Upper lobe of left lung (tissue), 6 donors: ENCODE results near the gene GLS2. TPM values are rescaled to one million over a fixed set of nuclear protein-coding genes. Genes with fewer than 3 reads are reported as not detected.

Experiments used
- ATAC-seq, 2 donors: fragments of 200-7000 bp; cut with Tn5 transposase; one replicate each; pipeline ENCODE4 v1.9.1; 2022; ENCODE audit warnings: mild to moderate bottlenecking in 2 of 2, moderate library complexity in 2 of 2; ENCODE audit not compliant: low FRiP score in 2 of 2
- DNase-seq, 2 donors: peaks; one replicate each; pipeline ENCODE4 v3.0.0-alpha.2; 2019 to 2020
- H3K27ac ChIP-seq, 4 donors: fragments of 200-600 bp; sonication (generic); one replicate each; pipeline ENCODE4 v1.5.1; 2016 to 2019
- H3K27me3 ChIP-seq, 4 donors: fragments of 200-600 bp; sonication (generic); one replicate each; pipeline ENCODE4 v1.5.1; 2017 to 2019
- H3K36me3 ChIP-seq, 4 donors: fragments of 200-600 bp; sonication (generic); one replicate each; pipeline ENCODE4 v1.5.1; 2016 to 2019
- H3K4me1 ChIP-seq, 4 donors: fragments of 200-600 bp; sonication (generic); one replicate each; pipeline ENCODE4 v1.5.1; 2018 to 2019
- H3K4me3 ChIP-seq, 4 donors: fragments of 200-600 bp; sonication (generic); one replicate each; pipeline ENCODE4 v1.5.1; 2017 to 2019; ENCODE audit warnings: mild to moderate bottlenecking in 2 of 4, moderate library complexity in 1 of 4
- H3K9me3 ChIP-seq, 4 donors: fragments of 200-600 bp; sonication (generic); one replicate each; pipeline ENCODE4 v1.5.1; 2018 to 2019
- CTCF ChIP-seq, 6 experiments: fragments of 450-650 bp in 4 of 6; fragments of 200-600 bp in 2 of 6; sonication (generic) in 2 of 6; IDR thresholded peaks; one replicate each; pipeline ENCODE4 v1.5.1; 2016 to 2019; ENCODE audit warnings: antibody characterized with exemption in 6 of 6
- EP300 ChIP-seq, 4 donors: sonication (generic); formaldehyde crosslinking; IDR thresholded peaks; one replicate each; pipeline ENCODE4 v1.5.1; 2017; ENCODE audit warnings: antibody characterized with exemption in 4 of 4, control low read depth in 2 of 4
- POLR2A ChIP-seq, 4 donors: fragments of 450-650 bp; IDR thresholded peaks; one replicate each; pipeline ENCODE4 v1.5.1; 2016 to 2017; ENCODE audit warnings: antibody characterized with exemption in 4 of 4, mild to moderate bottlenecking in 2 of 4
- POLR2AphosphoS5 ChIP-seq, 2 donors: sonication (generic); formaldehyde crosslinking; IDR thresholded peaks; one replicate each; pipeline ENCODE4 v1.5.1; 2017; ENCODE audit warnings: antibody characterized with exemption in 2 of 2
- WGBS, 2 donors: methylation state at CpG; one replicate each; pipeline ENCODE4 v1.1.5; 2017 to 2018; 5-methylcytosine and 5-hydroxymethylcytosine counted together
- total RNA-seq, 6 donors: library from RNA; depleted of rRNA in 4 of 6; stranded (reverse); fragments of >200 nt in 4 of 6; gene quantifications; one replicate each; pipeline versions ENCODE4 v1.1.0 to v1.2.1, GENCODE V29; 2016 to 2021
- donor health status: DM: no; HTN: no; CAD: no; lungs with moderate emphysema.
- donor health status: DM: no; HTN: yes; CAD: no; lungs with severe emphysema.

The GLS2 gene
- total RNA-seq, 6 donors from 2014 or later, result 2.0 to 11.6 (median 5.0) TPM

- no peak overlapping the region for H3K27ac ChIP-seq
- DNase-seq, result no peak
- no peak for ATAC-seq
- H3K4me3 ChIP-seq, result no peak overlapping the region
- H3K4me1 ChIP-seq, result no peaks in the 10 kb centered on the region
- no peak for TF ChIP-seq POLR2A (IDR thresholded peaks at IDR 0.05)
- no peak for TF ChIP-seq POLR2AphosphoS5 (IDR thresholded peaks at IDR 0.05)
- no peak for TF ChIP-seq CTCF (IDR thresholded peaks at IDR 0.05)
- no peak for TF ChIP-seq EP300 (IDR thresholded peaks at IDR 0.05)
- no peaks in the 10 kb centered on the region for H3K27me3 ChIP-seq
- no peaks in the 10 kb centered on the region for H3K9me3 ChIP-seq
- H3K36me3 ChIP-seq, result peaks cover 0 to 24% (median 12%) of the 10 kb centered on the region in 4 donors
- 88% methylated on average over 3 to 6 of the region's 6 CpGs for WGBS, 2 donors
Observed at GRCh38 chr12:56434828-56435227, 53.1 kb downstream of the GLS2 start.

GRCh38 chr12:56431850-56432249 is 56.1 kb downstream of the GLS2 start:
- WGBS, 2 donors, result 96% methylated on average over 3 of the region's 3 CpGs
- DNase-seq, result no peak
- H3K36me3 ChIP-seq, result peaks cover 0 to 40% (median 21%) of the 10 kb centered on the region in 4 donors
- no peak for TF ChIP-seq EP300 (IDR thresholded peaks at IDR 0.05)
- TF ChIP-seq POLR2A (IDR thresholded peaks at IDR 0.05), result no peak
- no peak for TF ChIP-seq CTCF (IDR thresholded peaks at IDR 0.05)
- TF ChIP-seq POLR2AphosphoS5 (IDR thresholded peaks at IDR 0.05), result no peak
- H3K27me3 ChIP-seq, result no peaks in the 10 kb centered on the region
- H3K4me3 ChIP-seq, result no peak overlapping the region
- ATAC-seq, result no peak
- no peak overlapping the region for H3K27ac ChIP-seq
- no peaks in the 10 kb centered on the region for H3K4me1 ChIP-seq
- no peaks in the 10 kb centered on the region for H3K9me3 ChIP-seq

GRCh38 chr12:56431288-56431687 is 56.7 kb downstream of the GLS2 start:
- H3K36me3 ChIP-seq, result peaks cover 0 to 40% (median 21%) of the 10 kb centered on the region in 4 donors
- TF ChIP-seq EP300 (IDR thresholded peaks at IDR 0.05) (no peak), CTCF (IDR thresholded peaks at IDR 0.05) (no peak), POLR2AphosphoS5 (IDR thresholded peaks at IDR 0.05) (no peak), POLR2A (IDR thresholded peaks at IDR 0.05) (no peak)
- no peak overlapping the region for H3K4me3 ChIP-seq
- DNase-seq, result no peak
- no peak for ATAC-seq
- 94 to 97% methylated on average over 11 of the region's 11 CpGs for WGBS, 2 donors
- no peaks in the 10 kb centered on the region for H3K27me3 ChIP-seq
- no peaks in the 10 kb centered on the region for H3K9me3 ChIP-seq
- H3K27ac ChIP-seq, result no peak overlapping the region
- no peaks in the 10 kb centered on the region for H3K4me1 ChIP-seq

- 51 to 63% methylated on average over 3 of the region's 3 CpGs for WGBS, 2 donors
Observed at GRCh38 chr12:56425940-56426438, 62.0 kb downstream of the GLS2 start.

More at GRCh38 chr12:56425940-56426438, 62.0 kb downstream of the GLS2 start:
- Histone ChIP-seq H3K27ac (no peak overlapping the region), H3K4me3 (no peak overlapping the region), H3K4me1 (no peaks in the 10 kb centered on the region), H3K36me3 (peaks cover 0 to 68% (median 32%) of the 10 kb centered on the region in 4 donors), H3K27me3 (no peaks in the 10 kb centered on the region), H3K9me3 (no peaks in the 10 kb centered on the region)
- ATAC-seq (no peak), DNase-seq (no peak)
- TF ChIP-seq POLR2A (IDR thresholded peaks at IDR 0.05) (no peak), CTCF (IDR thresholded peaks at IDR 0.05) (no peak), EP300 (IDR thresholded peaks at IDR 0.05) (no peak), POLR2AphosphoS5 (IDR thresholded peaks at IDR 0.05) (no peak)
